ENCODE results near the gene CD163L1. TPM values are rescaled to one million over a fixed set of nuclear protein-coding genes. Genes with fewer than 3 reads are reported as not detected.

Gene CD163L1
- total RNA-seq, 4 donors from 2014 or later = 1.3 to 2.9 (median 1.6) TPM

GRCh38 chr12:7327918-7328317, 116.0 kb downstream of the CD163L1 start:
- 75% methylated on average over 7 of the region's 7 CpGs for WGBS
- Histone ChIP-seq H3K4me1 (no peaks in the 10 kb centered on the region), H3K9me3 (peaks cover 0 to 8% (median 3%) of the 10 kb centered on the region in 4 donors), H3K36me3 (no peaks in the 10 kb centered on the region), H3K27me3 (no peaks in the 10 kb centered on the region), H3K27ac (replicated peaks in 1 of 4) (no peak overlapping the region), H3K4me3 (no peak overlapping the region)
- intact Hi-C loops (cut with DNase I) = no loop called here
- TF ChIP-seq, protein P1, sequence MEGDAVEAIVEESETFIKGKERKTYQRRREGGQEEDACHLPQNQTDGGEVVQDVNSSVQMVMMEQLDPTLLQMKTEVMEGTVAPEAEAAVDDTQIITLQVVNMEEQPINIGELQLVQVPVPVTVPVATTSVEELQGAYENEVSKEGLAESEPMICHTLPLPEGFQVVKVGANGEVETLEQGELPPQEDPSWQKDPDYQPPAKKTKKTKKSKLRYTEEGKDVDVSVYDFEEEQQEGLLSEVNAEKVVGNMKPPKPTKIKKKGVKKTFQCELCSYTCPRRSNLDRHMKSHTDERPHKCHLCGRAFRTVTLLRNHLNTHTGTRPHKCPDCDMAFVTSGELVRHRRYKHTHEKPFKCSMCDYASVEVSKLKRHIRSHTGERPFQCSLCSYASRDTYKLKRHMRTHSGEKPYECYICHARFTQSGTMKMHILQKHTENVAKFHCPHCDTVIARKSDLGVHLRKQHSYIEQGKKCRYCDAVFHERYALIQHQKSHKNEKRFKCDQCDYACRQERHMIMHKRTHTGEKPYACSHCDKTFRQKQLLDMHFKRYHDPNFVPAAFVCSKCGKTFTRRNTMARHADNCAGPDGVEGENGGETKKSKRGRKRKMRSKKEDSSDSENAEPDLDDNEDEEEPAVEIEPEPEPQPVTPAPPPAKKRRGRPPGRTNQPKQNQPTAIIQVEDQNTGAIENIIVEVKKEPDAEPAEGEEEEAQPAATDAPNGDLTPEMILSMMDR (IDR thresholded peaks at IDR 0.05) = no peak
- no peak for TF ChIP-seq EP300 (IDR thresholded peaks at IDR 0.05)
- no peak for TF ChIP-seq POLR2AphosphoS5 (IDR thresholded peaks at IDR 0.05)
- TF ChIP-seq POLR2A (IDR thresholded peaks at IDR 0.05; ENCODE audit: low read depth) = no peak
- DNase-seq (ENCODE audit: extremely low spot score) = no peak

DNA sequence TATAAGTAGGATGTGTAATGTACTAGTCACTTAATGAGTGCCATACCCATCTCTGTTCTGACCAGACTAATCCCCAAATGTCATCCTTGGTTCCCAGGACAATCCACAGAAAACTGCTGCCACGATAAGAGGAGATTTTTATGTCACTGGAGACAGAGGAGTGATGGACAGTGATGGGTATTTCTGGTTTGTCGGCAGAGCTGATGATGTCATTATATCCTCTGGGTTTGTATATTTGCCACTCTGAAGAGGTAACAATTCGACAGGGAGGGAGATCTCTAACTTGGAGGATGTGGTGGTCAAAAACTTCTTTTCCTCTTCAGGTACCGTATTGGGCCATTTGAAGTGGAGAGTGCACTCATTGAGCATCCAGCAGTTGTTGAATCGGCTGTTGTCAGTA, 119.8 kb downstream of the CD163L1 start:
- TF ChIP-seq, protein P1 (IDR thresholded peaks at IDR 0.05) = no peak
- TF ChIP-seq POLR2AphosphoS5 (IDR thresholded peaks at IDR 0.05) = no peak
- no peak overlapping the region for H3K4me3 ChIP-seq
- no peaks in the 10 kb centered on the region for H3K9me3 ChIP-seq
- H3K4me1 ChIP-seq = no peaks in the 10 kb centered on the region
- no peaks in the 10 kb centered on the region for H3K27me3 ChIP-seq
- 77% methylated on average over 5 of the region's 5 CpGs for WGBS
- H3K36me3 ChIP-seq = no peaks in the 10 kb centered on the region
- intact Hi-C loops (cut with DNase I) = no loop called here
- no peak for DNase-seq (ENCODE audit: extremely low spot score)
- H3K27ac ChIP-seq (replicated peaks in 1 of 4) = no peak overlapping the region

GRCh38 chr12:7322599-7322998, 121.4 kb downstream of the CD163L1 start:
- intact Hi-C loops (cut with DNase I) = no loop called here
- 91% methylated on average over 5 of the region's 5 CpGs for WGBS
- Histone ChIP-seq H3K36me3 (no peaks in the 10 kb centered on the region), H3K27me3 (no peaks in the 10 kb centered on the region), H3K27ac (replicated peaks in 1 of 4) (no peak overlapping the region), H3K9me3 (no peaks in the 10 kb centered on the region), H3K4me1 (no peaks in the 10 kb centered on the region), H3K4me3 (no peak overlapping the region)
- no peak for DNase-seq (ENCODE audit: extremely low spot score)
- TF ChIP-seq EP300 (IDR thresholded peaks at IDR 0.05) = no peak
- no peak for TF ChIP-seq POLR2AphosphoS5 (IDR thresholded peaks at IDR 0.05)
- TF ChIP-seq, protein P1 (IDR thresholded peaks at IDR 0.05) = no peak
- TF ChIP-seq POLR2A (IDR thresholded peaks at IDR 0.05; ENCODE audit: low read depth) = no peak

DNA sequence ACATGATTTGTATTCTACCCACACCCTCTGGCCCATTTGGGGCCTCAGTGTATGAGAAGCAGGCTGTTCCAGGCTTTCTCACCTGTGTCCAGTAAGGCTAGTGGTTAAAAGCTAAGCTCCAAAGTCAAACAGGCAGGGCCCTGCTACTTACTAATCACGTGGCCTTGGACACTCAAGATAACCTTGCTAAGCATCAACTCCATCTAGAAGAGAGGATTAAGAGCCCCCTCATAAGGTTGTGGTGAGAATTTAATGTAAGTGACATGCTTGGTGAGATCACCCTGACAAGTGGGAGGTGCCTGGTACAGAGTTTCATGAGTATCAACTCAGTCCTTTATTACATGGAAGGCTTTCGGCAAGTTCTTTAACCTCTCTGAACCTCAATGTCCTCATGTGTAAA, 122.3 kb downstream of the CD163L1 start:
- Histone ChIP-seq H3K4me3 (no peak overlapping the region), H3K9me3 (no peaks in the 10 kb centered on the region), H3K36me3 (no peaks in the 10 kb centered on the region), H3K4me1 (no peaks in the 10 kb centered on the region), H3K27me3 (no peaks in the 10 kb centered on the region), H3K27ac (replicated peaks in 1 of 4) (no peak overlapping the region)
- no peak for DNase-seq (ENCODE audit: extremely low spot score)
- whole genome bisulfite sequencing = 72% methylated on average over 2 of the region's 2 CpGs
- TF ChIP-seq EP300 (IDR thresholded peaks at IDR 0.05) (no peak), POLR2A (IDR thresholded peaks at IDR 0.05; ENCODE audit: low read depth) (no peak), POLR2AphosphoS5 (IDR thresholded peaks at IDR 0.05) (no peak)
- TF ChIP-seq, protein P1 (IDR thresholded peaks at IDR 0.05) = no peak
- intact Hi-C loops (cut with DNase I) = no loop called here

DNA sequence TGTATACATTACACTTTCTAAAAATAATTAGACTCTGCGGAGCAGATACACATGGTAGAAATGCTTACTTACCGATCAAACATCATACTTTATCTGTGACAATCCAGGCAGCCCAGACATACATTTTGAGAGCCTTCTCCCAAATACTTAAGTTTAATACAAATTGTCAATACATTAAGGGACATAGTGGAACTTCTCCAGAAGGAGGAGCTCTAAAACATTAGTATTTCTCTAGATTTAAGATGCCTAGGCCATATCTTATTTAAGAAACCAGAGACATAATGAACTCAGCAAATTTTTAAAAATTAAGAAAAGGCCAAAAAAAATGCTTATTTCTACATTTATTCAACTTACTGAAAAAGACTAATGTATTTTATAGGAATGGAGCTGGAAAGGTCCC, 124.0 kb downstream of the CD163L1 start:
- intact Hi-C loops (cut with DNase I) = no loop called here
- Histone ChIP-seq H3K4me3 (no peak overlapping the region), H3K27ac (replicated peaks in 1 of 4) (no peak overlapping the region), H3K4me1 (no peaks in the 10 kb centered on the region), H3K9me3 (no peaks in the 10 kb centered on the region), H3K36me3 (no peaks in the 10 kb centered on the region), H3K27me3 (no peaks in the 10 kb centered on the region)
- no peak for DNase-seq (ENCODE audit: extremely low spot score)
- WGBS = 74% methylated on average over 2 of the region's 2 CpGs
- TF ChIP-seq POLR2AphosphoS5 (IDR thresholded peaks at IDR 0.05) = no peak
- TF ChIP-seq, protein P1 (IDR thresholded peaks at IDR 0.05) = no peak
- no peak for TF ChIP-seq POLR2A (IDR thresholded peaks at IDR 0.05; ENCODE audit: low read depth)
- TF ChIP-seq EP300 (IDR thresholded peaks at IDR 0.05) = no peak
